ENCODE measurements around the gene FLYWCH2.
"Not testable (repeated sequence)": the region's sequence is repeated elsewhere in the genome, so short reads cannot be mapped to it uniquely, and the experiment has no call there.

FLYWCH2 gene

DNA sequence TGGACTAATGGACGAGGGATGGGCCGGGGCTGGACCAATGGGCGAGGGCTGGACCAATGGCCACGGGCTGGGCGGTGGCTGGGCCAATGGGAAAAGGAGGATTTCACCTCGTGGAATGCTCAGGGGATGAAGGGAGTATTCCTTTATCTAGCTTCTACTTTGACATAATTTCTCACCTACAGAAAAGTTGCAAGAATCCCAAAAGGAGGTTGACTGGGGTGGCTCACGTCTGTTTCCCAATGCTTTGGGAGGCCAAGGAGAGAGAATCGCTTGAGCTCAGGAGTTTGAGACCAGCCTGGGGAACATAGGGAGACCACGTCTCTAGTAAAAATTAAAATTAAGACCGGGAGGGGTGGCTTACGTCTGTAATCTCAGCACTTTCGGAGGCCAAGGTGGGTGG lies 23.0 kb downstream of the FLYWCH2 start:
- Histone ChIP-seq H3K4me3 (ENCODE audit: low read depth, low read length) (peak overlapping the region; percentile 31), H3K27me3 (ENCODE audit: control insufficient read depth, insufficient read depth, low read length) (no peaks in the 10 kb centered on the region), H3K27ac (ENCODE audit: low read depth, low read length) (no peak overlapping the region), H3K36me3 (ENCODE audit: control insufficient read depth, insufficient read depth, low read length) (no peaks in the 10 kb centered on the region), H3K4me1 (ENCODE audit: control insufficient read depth, insufficient read depth, low read length) (peaks cover 4% of the 10 kb centered on the region), H3K9me3 (ENCODE audit: control insufficient read depth, insufficient read depth, low read depth, low read length) (no peaks in the 10 kb centered on the region), H3K9ac (ENCODE audit: low read length) (no peak overlapping the region)

DNA sequence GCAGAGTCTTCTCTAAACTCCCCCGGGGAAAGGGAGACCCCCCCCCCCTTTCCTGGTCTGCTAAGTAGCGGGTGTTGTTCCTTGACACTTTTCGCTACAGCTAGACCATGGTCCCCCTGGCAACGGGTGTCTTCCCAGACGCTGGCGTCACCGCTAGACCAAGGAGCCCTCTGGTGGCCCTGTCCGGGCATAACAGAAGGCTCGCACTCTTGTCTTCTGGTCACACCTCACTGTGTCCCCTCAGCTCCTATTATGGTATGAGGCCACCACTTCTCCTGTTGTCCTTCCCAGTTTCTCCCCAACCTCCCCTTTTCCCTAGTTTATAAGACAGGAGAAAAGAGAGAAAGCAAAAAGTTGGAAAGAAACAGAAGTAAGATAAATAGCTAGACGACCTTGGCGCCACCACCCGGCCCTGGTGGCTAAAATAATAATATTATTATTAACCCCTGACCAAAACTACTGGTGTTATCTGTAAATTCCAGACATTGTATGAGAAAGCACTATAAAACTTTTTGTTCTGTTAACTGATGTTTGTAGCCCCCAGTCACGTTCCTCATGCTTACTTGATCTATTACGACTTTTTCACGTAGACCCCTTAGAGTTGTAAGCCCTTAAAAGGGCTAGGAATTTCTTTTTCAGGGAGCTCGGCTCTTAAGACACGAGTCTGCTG lies 24.2 kb downstream of the FLYWCH2 start:
- H3K4me3 ChIP-seq (ENCODE audit: low read depth, low read length); H3K27ac ChIP-seq (ENCODE audit: low read depth, low read length); H3K36me3 ChIP-seq (ENCODE audit: control insufficient read depth, insufficient read depth, low read length); H3K9ac ChIP-seq (ENCODE audit: low read length); H3K27me3 ChIP-seq (ENCODE audit: control insufficient read depth, insufficient read depth, low read length); H3K9me3 ChIP-seq (ENCODE audit: control insufficient read depth, insufficient read depth, low read depth, low read length); H3K4me1 ChIP-seq (ENCODE audit: control insufficient read depth, insufficient read depth, low read length): not testable (repeated sequence)

DNA sequence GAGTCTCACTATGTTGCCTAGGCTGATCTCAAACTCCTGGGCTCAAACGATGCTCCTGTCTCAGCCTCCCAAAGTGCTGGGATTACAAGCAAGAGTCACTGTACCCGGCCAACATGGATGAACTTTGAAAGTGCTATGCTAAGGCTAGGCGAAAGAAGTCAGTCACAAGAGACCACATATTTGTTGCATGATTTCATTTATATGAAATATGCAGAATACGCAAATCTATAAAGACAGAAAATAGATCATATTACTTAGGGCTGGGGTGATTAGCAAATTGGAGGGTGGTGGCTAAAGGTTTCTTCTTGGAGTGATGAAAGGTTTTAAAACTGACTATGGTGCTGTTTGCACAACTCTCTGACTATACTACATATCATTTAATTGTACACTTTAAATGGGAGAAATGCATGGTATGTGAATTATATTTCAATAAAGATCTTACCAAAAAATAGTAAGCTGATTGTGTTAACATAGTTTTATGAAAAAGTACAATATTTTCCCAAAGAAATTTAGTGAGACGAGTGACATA lies 27.5 kb downstream of the FLYWCH2 start:
- Histone ChIP-seq H3K9me3 (ENCODE audit: control insufficient read depth, insufficient read depth, low read depth, low read length) (no peaks in the 10 kb centered on the region), H3K9ac (ENCODE audit: low read length) (no peak overlapping the region), H3K36me3 (ENCODE audit: control insufficient read depth, insufficient read depth, low read length) (peaks cover 8% of the 10 kb centered on the region), H3K27ac (ENCODE audit: low read depth, low read length) (no peak overlapping the region), H3K27me3 (ENCODE audit: control insufficient read depth, insufficient read depth, low read length) (peaks cover 10% of the 10 kb centered on the region), H3K4me3 (ENCODE audit: low read depth, low read length) (no peak overlapping the region), H3K4me1 (ENCODE audit: control insufficient read depth, insufficient read depth, low read length) (peaks cover 6% of the 10 kb centered on the region; the same call in 1 of the 2 replicates)

DNA sequence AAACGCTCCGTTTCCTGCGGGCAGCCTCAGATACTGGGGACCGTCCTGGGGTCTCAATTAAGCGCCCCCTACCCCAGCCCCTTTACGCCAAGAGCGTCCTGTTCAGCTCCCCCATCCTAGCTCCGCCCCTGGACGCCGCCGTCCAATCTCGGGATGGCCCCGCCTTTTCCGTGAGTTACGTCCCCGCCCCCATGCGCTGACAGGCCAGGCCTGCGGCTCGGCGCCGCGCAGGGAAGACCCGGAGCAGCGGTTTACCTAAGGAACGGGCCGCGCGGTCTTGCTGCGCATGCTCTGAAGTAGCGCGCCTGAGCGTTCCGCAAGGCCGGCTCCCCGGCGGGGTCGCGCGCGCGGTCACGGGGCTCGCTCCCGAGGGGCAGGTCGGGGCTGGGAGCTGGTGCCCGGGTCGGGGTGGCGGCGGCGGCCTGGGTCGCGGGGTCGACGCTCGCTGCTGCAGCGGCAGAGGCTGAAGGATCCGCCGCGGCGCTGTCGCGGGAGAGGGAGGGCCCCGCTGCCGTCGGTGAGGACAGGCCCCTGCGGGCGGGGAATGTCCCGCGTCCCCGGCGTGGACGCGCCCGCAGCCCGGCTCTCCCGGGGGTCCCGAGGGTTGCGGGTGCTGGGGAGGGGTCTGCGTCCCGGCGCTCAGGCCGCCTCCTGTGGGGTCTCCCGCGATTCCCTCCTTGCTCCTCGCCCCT lies 28.8 kb downstream of the FLYWCH2 start, which contains the start of gene FLYWCH1:
FLYWCH1 (plus strand) TSS at position 294 of the 692 bp plus-strand sequence. CDS start 17,755 bp downstream, outside the sequence.
- peaks cover 9% of the 10 kb centered on the region for H3K36me3 ChIP-seq (ENCODE audit: control insufficient read depth, insufficient read depth, low read length)
- H3K27ac ChIP-seq (ENCODE audit: low read depth, low read length), result no peak within 1 kb of the TSS
- peak within 1 kb of the TSS; percentile 62 for H3K9ac ChIP-seq (ENCODE audit: low read length)
- H3K4me3 ChIP-seq (ENCODE audit: low read depth, low read length), result peak within 1 kb of the TSS; percentile 72
- H3K4me1 ChIP-seq (ENCODE audit: control insufficient read depth, insufficient read depth, low read length), result peaks cover 6% of the 10 kb centered on the region; the same call in 1 of the 2 replicates
- H3K9me3 ChIP-seq (ENCODE audit: control insufficient read depth, insufficient read depth, low read depth, low read length), result no peaks in the 10 kb centered on the region
- H3K27me3 ChIP-seq (ENCODE audit: control insufficient read depth, insufficient read depth, low read length), result peaks cover 10% of the 10 kb centered on the region

DNA sequence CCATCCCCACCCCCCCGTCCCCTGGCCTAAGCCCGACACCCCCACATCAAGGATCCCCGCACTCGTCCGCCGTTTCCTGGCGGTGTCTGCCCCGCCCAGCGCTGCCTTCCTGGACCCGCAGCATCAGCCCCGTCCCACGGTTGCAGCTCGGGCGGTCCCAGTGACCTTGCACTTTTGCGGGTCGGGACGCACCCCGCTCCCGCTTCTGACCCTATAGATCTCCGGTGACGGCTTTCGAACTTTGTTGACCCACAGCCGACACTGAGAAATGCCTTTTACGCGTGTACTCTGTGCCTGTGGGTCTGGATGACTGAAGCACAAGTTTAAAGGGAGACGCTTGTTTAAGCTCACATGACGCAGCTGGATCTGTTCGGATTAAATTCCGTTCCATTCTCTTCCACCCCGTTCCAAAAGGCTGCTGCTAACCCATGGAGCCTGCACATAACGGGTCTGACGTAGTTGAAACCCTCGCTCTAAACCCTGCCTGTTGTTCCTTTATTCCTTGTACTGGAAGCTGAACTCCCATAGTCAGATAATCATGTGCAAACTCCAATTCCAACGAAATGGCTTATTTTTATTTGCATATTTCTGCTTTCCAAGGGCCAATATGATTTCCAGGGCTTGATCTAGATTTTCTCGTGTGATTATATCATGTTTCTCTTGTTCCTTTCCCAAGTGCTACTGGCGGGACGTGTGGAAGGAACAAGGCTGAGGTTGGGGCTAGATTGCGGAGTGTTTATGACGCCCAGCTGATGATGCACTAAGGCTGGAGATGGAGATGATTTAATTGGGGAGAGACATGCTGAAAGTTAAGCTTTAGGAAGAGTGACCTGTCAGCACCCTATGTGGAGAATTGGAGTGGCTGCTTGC lies 29.6 kb downstream of the FLYWCH2 start:
- peaks cover 10% of the 10 kb centered on the region for H3K27me3 ChIP-seq (ENCODE audit: control insufficient read depth, insufficient read depth, low read length)
- H3K27ac ChIP-seq (ENCODE audit: low read depth, low read length), result no peak overlapping the region
- H3K9ac ChIP-seq (ENCODE audit: low read length), result peak overlapping the region; percentile 62
- H3K9me3 ChIP-seq (ENCODE audit: control insufficient read depth, insufficient read depth, low read depth, low read length), result no peaks in the 10 kb centered on the region
- H3K36me3 ChIP-seq (ENCODE audit: control insufficient read depth, insufficient read depth, low read length), result peaks cover 9% of the 10 kb centered on the region
- peaks cover 6% of the 10 kb centered on the region; the same call in 1 of the 2 replicates for H3K4me1 ChIP-seq (ENCODE audit: control insufficient read depth, insufficient read depth, low read length)
- peak overlapping the region; percentile 72 for H3K4me3 ChIP-seq (ENCODE audit: low read depth, low read length)

DNA sequence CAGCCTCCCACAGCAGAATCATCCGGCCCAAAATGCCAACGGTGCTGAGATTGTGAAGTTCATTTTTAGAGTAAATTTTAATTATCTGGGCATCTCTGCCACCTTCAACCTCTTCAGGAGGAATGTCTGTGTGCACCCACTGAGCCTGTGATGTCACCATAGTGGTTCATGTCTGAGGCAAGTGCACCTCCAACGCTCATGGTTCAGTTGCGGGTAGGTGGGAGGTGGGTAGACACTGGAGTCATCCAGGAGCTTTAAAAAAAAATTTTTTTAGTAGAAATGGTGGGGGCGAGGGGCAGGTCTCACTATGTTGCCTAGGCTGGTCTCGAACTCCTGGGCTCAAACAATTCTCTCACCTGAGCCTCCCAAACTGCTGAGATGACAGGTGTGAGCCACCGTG lies 30.6 kb downstream of the FLYWCH2 start:
- Histone ChIP-seq H3K4me1 (ENCODE audit: control insufficient read depth, insufficient read depth, low read length) (peaks cover 6% of the 10 kb centered on the region; the same call in 1 of the 2 replicates), H3K36me3 (ENCODE audit: control insufficient read depth, insufficient read depth, low read length) (peaks cover 9% of the 10 kb centered on the region), H3K4me3 (ENCODE audit: low read depth, low read length) (no peak overlapping the region), H3K27me3 (ENCODE audit: control insufficient read depth, insufficient read depth, low read length) (peaks cover 10% of the 10 kb centered on the region), H3K27ac (ENCODE audit: low read depth, low read length) (no peak overlapping the region), H3K9me3 (ENCODE audit: control insufficient read depth, insufficient read depth, low read depth, low read length) (no peaks in the 10 kb centered on the region), H3K9ac (ENCODE audit: low read length) (no peak overlapping the region)

DNA sequence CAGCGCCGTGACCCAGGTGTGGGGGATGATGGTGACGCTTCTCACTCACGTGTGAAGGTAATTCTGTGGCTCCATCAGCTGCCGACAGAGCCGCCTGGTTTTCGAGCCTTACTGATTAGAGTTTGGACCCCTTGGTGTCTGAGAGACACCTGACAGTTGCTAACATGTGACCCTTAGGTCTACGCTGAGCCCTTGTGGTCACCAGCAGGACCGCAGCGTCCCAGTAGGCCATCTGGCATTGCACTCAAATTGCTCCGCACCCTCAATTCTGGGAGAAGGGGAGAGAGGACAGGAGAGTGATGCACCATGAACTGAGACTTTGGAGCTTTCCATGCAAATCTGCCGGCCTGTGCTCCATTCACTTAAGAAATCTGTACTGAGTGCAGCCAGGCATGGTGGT lies 31.2 kb downstream of the FLYWCH2 start:
- Histone ChIP-seq H3K4me1 (ENCODE audit: control insufficient read depth, insufficient read depth, low read length) (peaks cover 6% of the 10 kb centered on the region; the same call in 1 of the 2 replicates), H3K36me3 (ENCODE audit: control insufficient read depth, insufficient read depth, low read length) (peaks cover 9% of the 10 kb centered on the region), H3K9me3 (ENCODE audit: control insufficient read depth, insufficient read depth, low read depth, low read length) (no peaks in the 10 kb centered on the region), H3K27ac (ENCODE audit: low read depth, low read length) (no peak overlapping the region), H3K4me3 (ENCODE audit: low read depth, low read length) (no peak overlapping the region), H3K9ac (ENCODE audit: low read length) (no peak overlapping the region), H3K27me3 (ENCODE audit: control insufficient read depth, insufficient read depth, low read length) (peaks cover 10% of the 10 kb centered on the region)

GRCh38 chr16:2915196-2915929 lies 32.3 kb downstream of the FLYWCH2 start:
- Histone ChIP-seq H3K36me3 (ENCODE audit: control insufficient read depth, insufficient read depth, low read length) (peaks cover 9% of the 10 kb centered on the region), H3K27me3 (ENCODE audit: control insufficient read depth, insufficient read depth, low read length) (peaks cover 10% of the 10 kb centered on the region), H3K4me1 (ENCODE audit: control insufficient read depth, insufficient read depth, low read length) (peaks cover 6% of the 10 kb centered on the region; the same call in 1 of the 2 replicates), H3K4me3 (ENCODE audit: low read depth, low read length) (no peak overlapping the region), H3K9me3 (ENCODE audit: control insufficient read depth, insufficient read depth, low read depth, low read length) (no peaks in the 10 kb centered on the region), H3K9ac (ENCODE audit: low read length) (no peak overlapping the region), H3K27ac (ENCODE audit: low read depth, low read length) (no peak overlapping the region)

DNA sequence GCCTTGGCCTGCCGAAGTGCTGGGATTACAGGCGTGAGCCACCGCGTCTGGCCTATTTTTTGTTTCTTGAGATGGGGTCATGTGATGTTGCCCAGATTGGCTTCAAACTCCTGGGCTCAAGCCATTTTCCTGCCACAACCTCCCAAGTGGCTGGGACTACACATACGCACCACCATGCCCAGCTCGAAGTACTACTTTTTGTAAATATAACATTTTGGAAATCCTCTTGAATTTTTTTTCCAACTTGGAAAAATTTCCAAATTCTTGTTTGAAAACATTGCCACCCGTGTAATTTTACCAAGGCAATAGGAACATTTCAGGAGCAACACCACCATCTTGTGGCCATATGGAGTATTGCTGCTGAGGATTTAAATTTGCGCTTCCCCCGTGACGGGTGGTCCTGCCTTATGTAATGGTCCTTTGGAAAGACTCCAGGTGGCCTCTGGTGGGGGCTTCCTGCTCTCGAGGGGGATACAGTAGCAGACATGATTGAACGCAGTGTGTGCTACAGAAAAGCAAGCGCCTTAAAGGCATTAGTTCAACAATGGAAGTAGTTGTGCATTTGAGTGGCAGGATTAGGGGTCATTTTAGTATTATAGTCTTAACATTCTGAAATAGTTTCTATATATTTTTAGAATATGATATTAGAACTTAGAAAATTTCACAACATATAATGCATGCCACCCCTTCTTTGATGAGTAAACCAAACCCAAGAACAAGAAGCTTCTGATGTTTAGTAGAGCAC lies 36.7 kb downstream of the FLYWCH2 start:
- no peaks in the 10 kb centered on the region for H3K9me3 ChIP-seq (ENCODE audit: control insufficient read depth, insufficient read depth, low read depth, low read length)
- no peaks in the 10 kb centered on the region for H3K4me1 ChIP-seq (ENCODE audit: control insufficient read depth, insufficient read depth, low read length)
- no peak overlapping the region for H3K4me3 ChIP-seq (ENCODE audit: low read depth, low read length)
- peaks cover 5% of the 10 kb centered on the region; the same call in 1 of the 2 replicates for H3K36me3 ChIP-seq (ENCODE audit: control insufficient read depth, insufficient read depth, low read length)
- H3K27me3 ChIP-seq (ENCODE audit: control insufficient read depth, insufficient read depth, low read length), result no peaks in the 10 kb centered on the region
- H3K9ac ChIP-seq (ENCODE audit: low read length), result no peak overlapping the region
- no peak overlapping the region for H3K27ac ChIP-seq (ENCODE audit: low read depth, low read length)

- no peak overlapping the region for H3K27ac ChIP-seq (ENCODE audit: low read depth, low read length)
- H3K4me3 ChIP-seq (ENCODE audit: low read depth, low read length), result no peak overlapping the region
- no peaks in the 10 kb centered on the region for H3K36me3 ChIP-seq (ENCODE audit: control insufficient read depth, insufficient read depth, low read length)
Measured at GRCh38 chr16:2923481-2923880, 40.5 kb downstream of the FLYWCH2 start.

More at GRCh38 chr16:2923481-2923880, 40.5 kb downstream of the FLYWCH2 start:
- Histone ChIP-seq H3K27me3 (ENCODE audit: control insufficient read depth, insufficient read depth, low read length) (no peaks in the 10 kb centered on the region), H3K4me1 (ENCODE audit: control insufficient read depth, insufficient read depth, low read length) (0 out of 2 replicates have a peak, but pooled peaks cover 14% of the 10 kb centered on the region), H3K9ac (ENCODE audit: low read length) (no peak overlapping the region), H3K9me3 (ENCODE audit: control insufficient read depth, insufficient read depth, low read depth, low read length) (no peaks in the 10 kb centered on the region)

Data from HUES6 (cell line).